Fibroblast of peridontal ligament (primary cell): Measurements from ENCODE around the gene SUPT6H.
"Not testable (repeated sequence)": the region's sequence is repeated elsewhere in the genome, so short reads cannot be mapped to it uniquely, and the experiment has no call there.

Experiments
- DNase-seq: peaks from one replicate; pipeline ENCODE4 v3.0.0-alpha.2; 2010; ENCODE audit errors: extremely low read depth

Gene SUPT6H

DNA sequence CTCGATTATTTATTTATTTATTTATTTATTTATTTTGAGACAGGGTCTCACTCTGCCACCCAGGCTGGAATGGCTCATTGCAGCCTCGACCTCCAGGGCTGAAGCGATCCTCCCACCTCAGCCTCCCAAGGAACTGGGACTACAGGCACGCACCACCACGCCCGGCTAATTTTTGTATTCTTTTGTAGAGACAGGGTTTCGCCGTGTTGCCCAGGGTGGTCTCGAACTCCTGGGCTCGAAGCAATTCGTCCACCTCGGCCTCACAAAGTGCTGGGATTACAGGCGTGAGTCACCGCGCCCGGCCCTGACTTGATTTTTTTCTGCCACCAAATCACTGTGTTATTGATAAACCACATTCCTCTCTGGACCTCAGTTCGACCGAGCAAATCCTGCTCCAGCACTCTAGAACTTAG is 57.0 kb downstream of the SUPT6H start:
- DNase-seq = no peak

DNA sequence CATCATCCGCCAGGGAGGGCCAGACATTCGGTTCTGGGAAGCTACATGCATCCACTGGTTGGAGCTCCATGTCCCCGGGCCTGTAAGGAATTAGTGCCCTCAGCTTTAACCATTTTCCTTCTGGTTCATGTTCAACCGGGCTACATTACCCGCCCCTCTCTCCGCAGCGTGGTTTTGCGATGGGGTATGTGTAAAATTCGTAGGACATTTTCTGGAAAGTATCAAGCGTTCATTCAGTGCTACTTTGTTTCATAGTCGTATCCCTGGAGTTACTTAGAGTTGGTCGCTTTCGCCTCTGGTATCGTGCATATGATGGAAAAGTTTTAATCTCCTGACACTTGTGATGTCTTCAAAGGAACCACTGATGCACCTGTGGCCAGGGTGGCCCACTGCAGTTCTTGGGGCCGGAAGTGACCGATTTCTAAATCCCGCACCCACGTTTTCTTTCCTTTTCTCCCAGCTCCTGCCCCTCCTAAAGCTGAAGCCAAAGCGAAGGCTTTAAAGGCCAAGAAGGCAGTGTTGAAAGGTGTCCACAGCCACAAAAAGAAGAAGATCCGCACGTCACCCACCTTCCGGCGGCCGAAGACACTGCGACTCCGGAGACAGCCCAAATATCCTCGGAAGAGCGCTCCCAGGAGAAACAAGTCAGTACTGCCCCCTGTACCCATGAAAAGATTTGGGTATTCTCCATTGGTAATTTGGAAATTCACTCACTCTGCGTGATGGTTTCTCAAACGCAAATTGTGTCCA is 58.4 kb downstream of the SUPT6H start:
- no peak for DNase-seq

DNA sequence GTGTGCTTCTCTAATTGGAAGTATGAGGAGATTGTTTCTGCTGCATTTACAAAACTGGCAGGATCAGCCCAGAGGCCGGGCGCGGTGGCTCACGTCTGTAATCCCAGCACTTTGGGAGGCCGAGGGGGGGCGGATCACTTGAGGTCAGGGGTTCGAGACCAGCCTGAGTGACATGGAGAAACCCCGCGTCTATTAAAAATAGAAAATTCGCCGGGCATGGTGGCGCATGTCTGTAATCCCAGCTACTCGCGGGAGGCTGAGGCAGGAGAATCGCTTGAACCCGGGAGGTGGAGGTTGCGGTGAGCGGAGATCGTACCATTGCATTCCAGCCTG is 59.0 kb downstream of the SUPT6H start:
- DNase-seq = not testable (repeated sequence)

DNA sequence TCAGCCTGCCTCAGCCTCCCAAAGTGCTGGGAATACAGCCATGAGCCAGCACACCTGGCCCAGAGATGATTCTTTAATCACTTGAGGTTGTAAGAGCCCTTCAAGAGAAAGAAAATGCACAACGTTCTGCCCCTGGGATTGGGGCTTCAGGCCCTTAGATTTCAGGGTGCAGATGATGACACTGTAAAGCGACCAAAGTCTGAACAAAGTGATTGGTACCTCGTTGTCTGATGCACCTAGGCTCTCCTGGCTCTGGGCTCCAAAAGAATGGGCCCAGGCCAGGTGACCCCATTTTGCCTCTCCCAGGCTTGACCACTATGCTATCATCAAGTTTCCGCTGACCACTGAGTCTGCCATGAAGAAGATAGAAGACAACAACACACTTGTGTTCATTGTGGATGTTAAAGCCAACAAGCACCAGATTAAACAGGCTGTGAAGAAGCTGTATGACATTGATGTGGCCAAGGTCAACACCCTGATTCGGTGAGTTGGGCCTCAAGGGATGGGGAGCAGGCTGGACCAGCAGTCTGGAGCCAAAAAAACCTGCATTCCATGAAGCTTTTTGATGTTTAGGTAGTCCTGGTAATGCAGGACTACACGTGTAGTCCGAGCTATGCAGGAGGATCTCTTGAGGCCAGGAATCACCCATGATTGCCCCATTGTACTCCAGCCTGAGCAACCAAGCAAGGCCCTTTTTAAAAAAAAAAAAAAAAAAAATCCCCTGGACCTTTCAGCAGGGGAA is 60.6 kb downstream of the SUPT6H start:
- no peak for DNase-seq

DNA sequence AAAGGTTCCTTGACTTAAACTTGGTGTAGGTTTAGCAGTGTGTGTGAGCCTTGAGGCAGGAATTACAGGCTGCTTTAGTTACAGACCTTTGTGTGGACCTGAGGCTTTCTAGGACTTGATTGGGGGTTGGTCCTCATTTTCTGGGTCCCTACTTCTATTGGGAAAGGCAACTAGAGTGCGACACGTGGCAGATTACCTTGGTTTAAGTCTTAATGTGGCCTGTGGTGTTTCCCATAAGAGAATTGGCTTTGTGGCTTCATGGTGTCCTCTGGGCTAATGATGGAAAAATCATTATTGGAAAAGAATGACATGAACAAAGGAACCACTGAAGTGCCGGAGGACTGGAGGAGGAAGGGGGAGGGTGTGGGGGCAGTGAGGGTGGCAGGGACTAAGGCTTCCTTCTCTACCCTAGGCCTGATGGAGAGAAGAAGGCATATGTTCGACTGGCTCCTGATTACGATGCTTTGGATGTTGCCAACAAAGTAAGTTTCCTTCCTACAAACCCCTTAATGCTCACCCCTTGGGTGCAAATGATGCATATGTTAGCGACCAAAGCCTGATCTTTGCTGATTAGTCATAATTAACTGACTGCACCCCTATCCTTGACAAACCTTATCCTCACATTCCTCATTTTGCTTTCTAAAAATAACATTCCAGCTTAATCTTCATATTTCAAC is 61.3 kb downstream of the SUPT6H start:
- no peak for DNase-seq

DNA sequence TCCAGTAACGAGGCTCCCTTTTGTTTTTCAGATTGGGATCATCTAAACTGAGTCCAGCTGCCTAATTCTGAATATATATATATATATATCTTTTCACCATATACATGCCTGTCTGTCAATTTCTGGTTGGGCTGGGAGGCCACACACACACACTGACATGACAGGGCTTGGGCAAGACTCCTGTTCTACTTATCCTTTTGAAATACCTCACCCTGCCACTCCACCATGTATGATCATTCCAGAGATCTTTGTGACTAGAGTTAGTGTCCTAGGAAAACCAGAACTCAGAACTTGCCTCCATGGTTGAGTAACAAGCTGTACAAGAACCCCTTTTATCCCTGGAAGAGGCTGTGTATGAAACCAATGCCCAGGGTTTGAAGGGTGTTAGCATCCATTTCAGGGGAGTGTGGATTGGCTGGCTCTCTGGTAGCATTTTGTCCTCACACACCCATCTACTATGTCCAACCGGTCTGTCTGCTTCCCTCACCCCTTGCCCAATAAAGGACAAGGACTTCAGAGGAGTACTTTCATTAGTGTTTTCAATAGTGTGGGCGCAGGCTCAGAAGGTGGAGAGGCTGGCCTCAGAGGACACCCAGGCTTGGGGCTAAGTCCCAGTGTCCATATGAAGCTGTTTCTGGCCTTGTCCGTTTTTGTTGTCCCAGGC is 62.0 kb downstream of the SUPT6H start:
- not testable (repeated sequence) for DNase-seq

DNA sequence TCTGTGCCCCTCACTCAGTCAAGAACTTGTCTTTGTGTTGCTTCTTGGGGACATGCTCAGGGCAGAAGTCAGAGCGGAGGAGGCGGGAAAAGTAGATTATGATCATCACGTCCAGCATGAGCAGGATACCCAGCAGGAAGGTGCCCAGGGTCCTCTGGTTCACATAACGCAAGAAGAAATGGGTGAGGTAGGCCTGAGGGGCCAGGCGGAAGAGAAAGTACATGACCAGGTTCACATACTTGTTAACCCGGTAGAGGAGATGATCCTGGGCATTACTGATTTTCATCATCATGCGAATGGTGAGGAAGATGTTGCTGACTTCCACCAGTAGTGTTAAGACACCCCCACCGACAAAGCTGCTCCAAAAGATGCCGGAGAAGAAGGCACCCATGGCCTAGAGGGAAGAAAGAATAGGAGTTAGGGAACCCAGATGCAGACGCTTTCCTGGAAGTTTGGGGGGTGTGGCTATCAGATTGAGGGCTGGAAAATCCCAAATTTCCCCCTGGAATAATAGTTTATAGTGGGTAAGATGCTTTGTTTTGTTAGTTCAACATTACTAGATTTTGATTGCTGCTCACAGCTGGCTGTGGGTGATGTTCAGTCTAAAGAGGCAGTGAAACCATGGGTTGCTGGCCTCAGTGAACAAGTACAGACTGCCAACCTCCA is 62.6 kb downstream of the SUPT6H start:
- DNase-seq = no peak

DNA sequence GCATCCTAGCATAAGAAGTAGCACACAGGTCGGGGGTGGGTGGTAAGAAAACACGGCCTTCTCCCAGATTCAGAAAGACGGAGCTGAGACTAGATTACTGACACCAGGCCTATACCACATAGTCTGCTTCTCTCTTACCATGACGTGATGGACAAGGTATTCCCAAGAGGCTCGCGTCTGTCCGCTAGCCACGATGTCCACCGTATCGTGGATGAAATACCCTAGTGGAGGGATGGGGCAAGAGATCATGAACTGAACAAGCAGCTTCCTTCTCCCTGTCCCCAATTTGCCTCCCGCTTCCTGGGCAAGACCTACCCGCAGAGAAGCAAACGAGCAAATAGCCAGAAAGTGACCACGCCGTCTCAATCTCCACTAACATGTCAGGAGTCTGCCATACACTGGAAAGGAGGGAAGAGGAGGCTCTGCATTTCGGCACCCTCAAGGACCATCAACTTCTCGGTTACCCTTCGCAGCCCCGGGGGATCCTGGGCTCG is 63.2 kb downstream of the SUPT6H start:
- peak; percentile 44 for DNase-seq

DNA sequence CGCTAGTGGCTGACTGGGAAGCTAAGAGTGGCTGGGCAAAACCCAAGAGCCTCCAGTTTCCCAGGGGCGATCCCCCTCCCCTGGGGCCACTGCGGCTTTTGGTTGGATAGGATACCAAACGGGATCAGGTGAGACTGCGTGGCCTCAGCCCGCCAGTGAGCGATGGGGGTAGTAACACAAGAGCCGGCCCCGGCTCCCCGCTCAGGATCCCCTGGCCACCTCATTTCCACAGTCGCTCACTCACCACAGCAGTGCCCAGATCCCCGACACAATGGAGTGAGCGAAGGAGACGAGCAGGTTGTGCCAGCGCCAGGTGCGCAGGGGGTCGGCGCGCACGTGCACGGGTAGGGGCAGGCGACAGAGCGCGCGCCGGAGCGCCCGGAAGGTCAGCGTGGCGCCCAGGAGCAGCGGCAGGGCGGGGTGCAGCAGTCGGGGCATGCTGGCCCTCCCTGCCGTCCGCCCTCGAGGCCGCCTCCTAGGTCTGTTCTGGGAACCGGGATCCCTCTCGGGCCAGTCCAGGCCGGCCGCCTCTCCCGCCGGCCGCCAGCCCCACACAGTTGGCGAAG is 63.7 kb downstream of the SUPT6H start:
- peak; percentile 72 for DNase-seq

DNA sequence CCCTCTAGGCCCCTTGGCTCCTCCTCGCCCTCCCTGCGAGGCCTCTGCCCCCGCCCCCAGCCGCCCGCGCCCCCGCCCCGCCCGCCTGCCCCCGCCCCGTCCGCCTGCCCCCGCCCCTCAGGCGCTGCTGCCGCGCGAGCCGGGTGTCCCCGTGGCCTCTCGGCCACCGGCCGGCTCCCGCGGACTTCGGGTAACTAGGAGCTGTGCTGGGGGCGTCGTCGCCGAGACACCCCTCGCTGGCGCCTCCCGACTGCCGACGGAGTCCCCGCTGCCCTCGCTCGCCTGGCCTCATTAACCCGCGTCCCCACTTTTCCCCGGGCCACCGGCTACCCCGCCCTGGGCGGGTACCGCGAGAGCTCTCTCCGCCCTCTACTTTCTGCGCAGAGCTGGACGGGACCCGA is 64.2 kb downstream of the SUPT6H start, which contains the start of gene TLCD1:
Gene TLCD1, minus strand, starts transcription at position 8 of the 401 bp plus-strand sequence. CDS start 136 bp downstream, outside the sequence.
- DNase-seq = peak; percentile 41

DNA sequence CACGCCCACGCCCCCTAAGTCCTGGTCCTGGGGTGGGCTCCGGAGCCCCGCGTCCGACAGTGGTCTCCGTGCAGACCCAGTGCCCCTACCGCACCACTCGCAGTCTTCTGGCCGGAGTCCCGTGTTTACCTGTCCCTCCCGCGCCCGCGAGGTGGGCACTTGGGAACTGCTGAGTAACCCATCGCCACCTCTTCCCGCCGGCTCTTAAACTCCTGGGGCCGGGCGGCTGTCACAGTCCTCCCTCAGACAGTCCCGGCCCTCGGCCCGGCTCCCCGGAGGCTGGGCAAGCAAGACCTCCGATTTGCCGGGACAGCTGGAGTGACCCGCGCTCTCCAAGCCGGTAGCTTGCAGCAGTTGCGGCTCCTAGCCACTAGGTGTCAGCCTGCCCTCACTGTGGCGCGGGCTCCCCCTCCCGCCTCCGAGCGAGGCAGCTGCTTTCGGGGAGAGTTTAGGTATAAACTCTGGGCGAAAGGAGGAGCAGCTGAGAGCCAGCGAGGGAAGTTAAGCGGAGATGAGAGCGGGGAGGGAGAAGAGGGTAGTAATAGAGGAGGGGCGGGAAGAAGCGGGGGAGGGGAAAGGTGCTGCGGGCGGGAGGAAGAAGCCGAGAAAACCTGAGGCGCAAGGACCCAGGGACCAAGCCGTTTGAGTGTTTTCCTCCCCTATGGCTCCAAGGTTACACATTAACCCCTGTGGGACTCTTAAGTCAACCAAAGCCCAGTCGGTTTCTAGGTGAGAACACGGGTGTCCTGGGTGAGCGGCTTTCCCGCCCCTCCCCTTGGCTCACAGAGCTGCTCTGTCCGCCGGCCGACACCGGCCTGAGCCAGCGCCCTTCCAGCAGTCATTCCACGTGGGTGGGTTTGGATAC is 64.9 kb downstream of the SUPT6H start:
- DNase-seq = peak; percentile 89

DNA sequence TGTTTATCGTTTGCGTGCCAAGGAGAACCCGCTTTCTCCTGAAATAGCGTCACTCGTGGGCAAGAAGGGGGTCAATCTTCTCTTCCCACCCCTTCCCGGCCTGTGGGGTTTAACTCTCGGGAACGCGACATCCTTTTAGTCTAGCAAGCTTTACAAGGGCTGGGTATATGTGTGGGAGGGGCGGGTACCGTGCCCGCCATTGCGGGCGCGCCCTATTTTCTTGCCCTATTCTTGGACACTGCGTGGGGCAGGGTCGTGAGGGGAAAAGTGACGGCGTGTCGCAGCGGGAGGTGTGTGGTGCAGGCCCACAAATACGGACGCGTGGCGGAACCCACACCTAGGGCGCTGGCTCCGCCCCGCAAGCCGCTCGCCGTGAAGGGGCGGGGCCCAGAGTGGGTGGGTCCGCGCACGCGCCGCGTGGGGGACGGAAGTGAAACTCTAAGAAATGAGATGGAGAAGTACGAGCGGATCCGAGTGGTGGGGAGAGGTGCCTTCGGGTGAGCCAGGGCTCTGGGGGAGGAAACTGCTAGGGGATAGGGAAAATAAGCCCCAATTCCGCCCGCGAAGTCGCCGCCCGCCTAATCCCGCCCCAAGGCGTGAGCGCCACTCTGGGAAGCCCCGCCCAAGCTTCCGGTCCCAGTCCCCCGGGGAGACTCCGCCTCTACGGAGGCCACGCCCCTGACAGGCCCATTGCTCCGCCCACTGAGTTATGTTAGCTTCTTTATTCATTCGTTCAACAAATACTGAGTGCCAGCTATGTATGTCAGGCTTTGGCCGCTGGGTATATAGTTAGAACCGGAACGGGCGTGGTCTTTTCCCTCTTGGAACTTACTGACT is 66.6 kb downstream of the SUPT6H start, which contains the start of gene NEK8:
Gene NEK8, plus strand, starts transcription at position 425 of the 837 bp plus-strand sequence. Its CDS starts 26 bp downstream, at position 451.
- DNase-seq = peak; percentile 92

DNA sequence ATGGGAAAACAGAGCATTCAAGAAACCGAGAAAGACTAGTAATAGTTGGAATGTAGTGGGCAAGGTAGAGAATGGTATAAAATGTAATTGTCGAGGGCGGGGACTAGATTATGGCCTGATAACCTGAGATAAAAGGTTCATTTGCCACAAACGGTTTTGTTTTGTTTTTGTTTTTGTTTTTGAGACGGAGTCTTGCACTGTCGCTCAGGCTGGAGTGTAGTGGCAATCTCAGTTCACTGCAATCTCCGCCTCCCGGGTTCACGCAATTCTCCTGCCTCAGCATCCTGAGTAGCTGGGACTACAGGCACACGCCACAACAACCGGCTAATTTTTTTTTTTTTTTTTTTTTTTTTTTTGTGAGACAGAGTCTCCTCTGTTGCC is 67.9 kb downstream of the SUPT6H start:
- no peak for DNase-seq

DNA sequence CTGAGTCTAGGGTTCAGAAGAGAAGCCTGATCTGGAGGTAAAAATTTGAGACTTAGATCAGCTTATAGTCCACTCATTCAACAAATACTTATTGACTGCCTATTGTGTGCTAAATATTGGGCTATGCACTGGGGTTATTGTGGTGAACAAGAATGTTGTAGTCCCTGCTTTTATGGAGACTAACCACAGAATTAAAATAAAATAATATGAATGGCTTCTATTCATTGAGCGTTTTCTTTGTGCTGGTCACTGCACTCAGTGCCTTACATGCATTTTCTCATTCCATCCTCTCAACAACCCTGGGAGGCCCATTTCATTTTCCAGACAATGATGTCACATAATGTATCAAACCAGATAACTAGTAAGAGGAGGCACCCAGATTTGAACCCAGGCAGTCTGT is 71.3 kb downstream of the SUPT6H start:
- no peak for DNase-seq

DNA sequence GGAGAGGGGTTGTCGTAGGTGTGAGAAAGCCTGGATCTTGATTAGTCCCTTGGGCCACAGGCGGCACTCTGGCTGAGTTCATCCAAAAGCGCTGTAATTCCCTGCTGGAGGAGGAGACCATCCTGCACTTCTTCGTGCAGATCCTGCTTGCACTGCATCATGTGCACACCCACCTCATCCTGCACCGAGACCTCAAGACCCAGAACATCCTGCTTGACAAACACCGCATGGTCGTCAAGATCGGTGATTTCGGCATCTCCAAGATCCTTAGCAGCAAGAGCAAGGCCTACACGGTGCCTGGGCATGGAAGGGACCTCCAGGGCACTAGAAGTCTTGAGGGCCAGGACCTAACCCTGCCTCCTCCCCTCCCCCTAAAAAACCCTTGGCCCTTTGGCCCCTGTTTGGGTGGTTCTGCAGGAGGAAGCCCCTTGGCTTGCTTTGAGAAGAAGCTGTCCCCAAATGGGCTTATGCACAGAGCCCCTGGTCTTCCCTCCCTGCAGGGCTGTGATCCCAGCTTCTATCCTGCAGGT is 72.8 kb downstream of the SUPT6H start:
- no peak for DNase-seq

DNA sequence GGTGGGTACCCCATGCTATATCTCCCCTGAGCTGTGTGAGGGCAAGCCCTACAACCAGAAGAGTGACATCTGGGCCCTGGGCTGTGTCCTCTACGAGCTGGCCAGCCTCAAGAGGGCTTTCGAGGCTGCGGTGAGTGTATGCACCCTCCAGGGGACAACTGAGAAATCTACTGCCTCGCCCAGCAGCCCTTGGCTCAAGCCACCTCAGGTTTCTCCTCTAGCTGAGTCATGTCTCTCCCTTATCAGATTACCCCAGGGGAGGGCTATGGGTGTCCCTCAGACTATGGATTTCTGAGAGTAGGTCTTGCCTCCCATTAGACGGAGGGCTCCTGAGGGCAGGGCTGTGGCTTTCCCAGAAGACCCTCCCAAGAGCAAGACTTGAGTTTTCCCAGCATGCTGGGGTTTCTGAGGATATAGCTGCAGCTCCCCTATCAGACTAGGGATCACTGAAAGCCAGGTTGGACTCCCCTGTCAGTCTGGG is 73.3 kb downstream of the SUPT6H start:
- no peak for DNase-seq

DNA sequence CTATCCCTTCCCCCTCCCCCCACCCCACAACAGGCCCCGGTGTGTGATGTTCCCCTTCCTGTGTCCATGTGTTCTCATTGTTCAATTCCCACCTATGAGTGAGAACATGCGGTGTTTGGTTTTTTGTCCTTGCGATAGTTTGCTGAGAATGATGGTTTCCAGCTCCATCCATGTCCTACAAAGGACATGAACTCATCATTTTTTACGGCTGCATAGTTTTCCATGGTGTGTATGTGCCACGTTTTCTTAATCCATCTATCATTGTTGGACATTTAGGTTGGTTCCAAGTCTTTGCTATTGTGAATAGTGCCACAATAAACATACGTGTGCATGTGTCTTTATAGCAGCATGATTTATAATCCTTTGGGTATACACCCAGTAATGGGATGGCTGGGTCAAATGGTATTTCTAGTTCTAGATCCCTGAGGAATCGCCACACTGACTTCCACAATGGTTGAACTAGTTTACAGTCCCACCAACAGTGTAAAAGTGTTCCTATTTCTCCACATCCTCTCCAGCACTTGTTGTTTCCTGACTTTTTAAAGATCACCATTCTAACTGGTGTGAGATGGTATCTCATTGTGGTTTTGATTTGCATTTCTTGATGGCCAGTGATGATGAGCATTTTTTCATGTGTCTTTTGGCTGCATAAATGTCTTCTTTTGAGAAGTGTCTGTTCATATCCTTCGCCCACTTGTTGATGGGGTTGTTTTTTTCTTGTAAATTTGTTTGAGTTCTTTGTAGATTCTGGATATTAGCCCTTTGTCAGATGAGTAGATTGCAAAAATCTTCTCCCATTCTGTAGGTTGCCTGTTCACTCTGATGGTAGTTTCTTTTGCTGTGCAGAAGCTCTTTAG is 74.1 kb downstream of the SUPT6H start:
- not testable (repeated sequence) for DNase-seq

DNA sequence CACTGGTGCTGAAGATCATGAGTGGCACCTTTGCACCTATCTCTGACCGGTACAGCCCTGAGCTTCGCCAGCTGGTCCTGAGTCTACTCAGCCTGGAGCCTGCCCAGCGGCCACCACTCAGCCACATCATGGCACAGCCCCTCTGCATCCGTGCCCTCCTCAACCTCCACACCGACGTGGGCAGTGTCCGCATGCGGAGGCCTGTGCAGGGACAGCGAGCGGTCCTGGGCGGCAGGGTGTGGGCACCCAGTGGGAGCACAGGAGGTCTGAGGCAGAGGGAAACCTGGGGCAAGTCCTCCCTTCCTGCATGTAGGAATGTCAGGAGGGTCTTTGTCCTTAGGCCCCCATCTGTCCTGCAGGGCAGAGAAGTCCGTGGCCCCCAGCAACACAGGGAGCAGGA is 75.3 kb downstream of the SUPT6H start:
- no peak for DNase-seq
